Spinal cord (tissue), 10 donors: ENCODE measurements around the gene KCTD15. TPM values are rescaled to one million over a fixed set of nuclear protein-coding genes. Genes with fewer than 3 reads are reported as not detected.

Experiments used
- DNase-seq, 6 donors: peaks; one replicate each; pipeline versions ENCODE4 v3.0.0 to v3.0.0-alpha.2; 2013 to 2015; ENCODE audit warnings: low spot score in 6 of 6, low read depth in 4 of 6
- H3K27ac ChIP-seq: one replicate; pipeline ENCODE4 v1.5.1; 2013; ENCODE audit warnings: low read depth, low read length, control low read depth
- H3K27me3 ChIP-seq: one replicate; pipeline ENCODE4 v1.6.1; 2013; ENCODE audit warnings: low read length; ENCODE audit not compliant: control insufficient read depth, insufficient read depth
- H3K36me3 ChIP-seq: one replicate; pipeline ENCODE4 v1.6.1; 2013; ENCODE audit warnings: low read length; ENCODE audit not compliant: control insufficient read depth, insufficient read depth
- H3K4me1 ChIP-seq: one replicate; pipeline ENCODE4 v1.6.1; 2013; ENCODE audit warnings: low read length; ENCODE audit not compliant: control insufficient read depth, insufficient read depth
- H3K4me3 ChIP-seq: one replicate; pipeline ENCODE4 v1.5.1; 2013; ENCODE audit warnings: low read depth, low read length, control low read depth
- H3K9me3 ChIP-seq: one replicate; pipeline ENCODE4 v1.6.1; 2013; ENCODE audit warnings: low read length; ENCODE audit not compliant: control insufficient read depth, insufficient read depth
- WGBS: methylation state at CpG from one replicate; pipeline ENCODE4 v1.1.5; 2013; ENCODE audit warnings: missing lambda C conversion rate; ENCODE audit not compliant: insufficient coverage; 5-methylcytosine and 5-hydroxymethylcytosine counted together
- long read RNA-seq, 4 donors: transcript quantifications; one replicate each; lab custom pipeline, GENCODE V29; 2026
- polyA plus RNA-seq, 2 donors: library from polyadenylated mRNA; unstranded; fragments of 120-200 nt; gene quantifications; one replicate each; pipeline ENCODE4 v1.2.1, GENCODE V29; 2013; ENCODE audit not compliant: insufficient read length in 2 of 2
- total RNA-seq, 2 donors: library from RNA; depleted of rRNA in 1 of 2; stranded (reverse); fragments of 120-200 nt in 1 of 2; fragments of >200 nt in 1 of 2; gene quantifications; one replicate each; pipeline versions ENCODE4 v1.2.3 to v1.2.4, GENCODE V29; 2013 to 2014
- donor health status: healthy.

The KCTD15 gene, protein sequence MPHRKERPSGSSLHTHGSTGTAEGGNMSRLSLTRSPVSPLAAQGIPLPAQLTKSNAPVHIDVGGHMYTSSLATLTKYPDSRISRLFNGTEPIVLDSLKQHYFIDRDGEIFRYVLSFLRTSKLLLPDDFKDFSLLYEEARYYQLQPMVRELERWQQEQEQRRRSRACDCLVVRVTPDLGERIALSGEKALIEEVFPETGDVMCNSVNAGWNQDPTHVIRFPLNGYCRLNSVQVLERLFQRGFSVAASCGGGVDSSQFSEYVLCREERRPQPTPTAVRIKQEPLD
- total RNA-seq (10 to 100 TPM; 45.9 to 51.1 TPM), polyA plus RNA-seq (10 to 100 TPM; 72.3 to 95.1 TPM)
- long read RNA-seq, donor 1, partial matches to known transcripts, result 12 of 19 reads
- long read RNA-seq, donor 1, other reads (novel, unspliced or antisense), result 0 of 19 reads
- long read RNA-seq, donor 2, partial matches to known transcripts, result 0 of 2 reads
- long read RNA-seq, donor 2, other reads (novel, unspliced or antisense), result 0 of 2 reads
- long read RNA-seq, donor 3, partial matches to known transcripts, result 0 of 1 reads
- long read RNA-seq, donor 3, other reads (novel, unspliced or antisense), result 0 of 1 reads
- long read RNA-seq, donor 4, partial matches to known transcripts, result 0 of 5 reads
- long read RNA-seq, donor 4, other reads (novel, unspliced or antisense), result 0 of 5 reads

DNA sequence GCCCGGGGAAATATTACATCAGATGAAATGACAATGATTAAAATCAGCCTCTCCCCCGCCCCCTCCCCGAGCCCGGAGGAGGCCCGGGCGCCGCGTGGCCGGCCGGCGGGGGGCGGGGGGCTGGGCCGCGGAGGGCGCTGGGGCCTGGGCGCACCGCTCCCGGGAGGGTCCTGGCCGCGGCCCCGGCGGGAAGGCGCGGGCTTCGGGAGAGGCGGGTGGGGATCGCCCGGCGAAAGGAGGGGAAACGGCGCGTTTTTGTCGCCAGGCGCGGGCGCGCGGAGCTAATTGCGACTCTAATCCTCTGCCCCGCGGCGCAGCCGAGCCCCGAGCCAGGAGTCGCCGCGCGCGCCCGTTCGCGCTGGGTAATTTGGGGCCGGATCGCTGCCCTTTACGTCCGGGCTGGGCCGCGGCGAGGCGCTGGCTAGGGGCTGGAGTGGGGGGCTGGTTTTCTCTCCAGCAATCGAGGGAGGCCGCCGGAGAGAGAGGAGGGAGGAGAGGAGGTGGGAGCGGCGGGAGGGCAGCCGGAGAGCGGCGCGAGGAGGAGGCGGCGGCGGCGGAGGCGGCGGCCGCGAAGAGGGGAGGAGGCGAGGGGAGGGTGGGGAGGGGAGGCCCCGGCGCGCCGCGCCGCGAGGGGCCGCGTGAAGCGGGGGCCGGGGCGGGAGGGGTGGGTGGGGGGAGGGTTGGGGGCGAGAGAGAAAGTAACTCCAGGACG is at the start of gene KCTD15:
Gene KCTD15, plus strand, starts transcription at position 707 of the 712 bp plus-strand sequence. CDS start 3,585 bp downstream, outside the sequence.
- peaks cover 17% of the 10 kb centered on the region for H3K36me3 ChIP-seq
- under 1% methylated on average over 63 of the region's 92 CpGs for WGBS
- H3K4me1 ChIP-seq, result peaks cover 23% of the 10 kb centered on the region
- no peaks in the 10 kb centered on the region for H3K9me3 ChIP-seq
- no peaks in the 10 kb centered on the region for H3K27me3 ChIP-seq
- DNase-seq, result peak in 2 of 6 donors; percentile 87 to 89
- peak within 1 kb of the TSS; percentile 75 for H3K4me3 ChIP-seq
- peak within 1 kb of the TSS; percentile 90 for H3K27ac ChIP-seq

DNA sequence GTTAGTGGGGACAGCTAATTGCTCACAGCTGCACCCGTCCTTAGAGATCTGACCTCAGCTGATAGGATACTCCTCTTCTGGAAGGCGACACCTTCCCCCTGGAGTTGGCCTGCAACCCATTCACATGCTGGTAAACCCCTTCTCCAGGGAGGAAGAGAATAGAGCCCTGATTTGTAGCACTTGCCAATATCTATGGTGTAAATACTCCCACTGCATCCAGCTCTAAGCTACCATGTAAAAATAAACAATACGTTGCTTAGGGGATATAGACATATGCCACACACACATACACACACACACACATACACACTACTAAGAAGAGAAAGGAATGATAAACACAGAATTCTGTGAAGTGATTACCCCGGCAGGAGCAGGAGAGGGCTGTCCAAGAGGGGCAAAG is 49.4 kb upstream of the KCTD15 start:
- no peak for DNase-seq
- peaks cover 26% of the 10 kb centered on the region for H3K4me1 ChIP-seq
- peaks cover 4% of the 10 kb centered on the region for H3K36me3 ChIP-seq
- H3K9me3 ChIP-seq, result no peaks in the 10 kb centered on the region
- H3K27ac ChIP-seq, result no peak overlapping the region
- H3K4me3 ChIP-seq, result no peak overlapping the region
- H3K27me3 ChIP-seq, result peaks cover 3% of the 10 kb centered on the region
- 40% methylated on average over 1 of the region's 4 CpGs for WGBS

DNA sequence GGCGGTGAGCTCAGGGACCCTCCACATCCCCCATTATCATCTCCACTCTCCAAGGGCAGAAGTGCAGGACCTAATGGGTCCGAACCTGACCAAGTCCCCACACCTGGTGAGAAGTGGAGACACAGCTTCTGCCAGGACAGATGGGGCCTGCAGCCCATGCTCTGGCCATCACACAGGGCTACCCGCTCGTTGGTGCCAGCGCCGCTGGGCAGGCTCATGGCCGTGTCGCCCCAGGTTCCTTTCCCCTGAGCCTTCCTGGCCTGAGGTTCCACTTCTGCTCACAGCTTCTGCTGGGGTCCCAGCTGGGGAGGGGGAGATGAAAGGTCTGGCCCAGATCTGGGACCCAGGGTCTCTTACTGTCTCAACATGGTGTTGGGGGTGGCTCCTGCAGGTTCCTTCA is 48.4 kb upstream of the KCTD15 start:
- DNase-seq, result no peak
- 94% methylated on average over 7 of the region's 8 CpGs for WGBS
- peaks cover 4% of the 10 kb centered on the region for H3K36me3 ChIP-seq
- H3K27ac ChIP-seq, result no peak overlapping the region
- no peaks in the 10 kb centered on the region for H3K27me3 ChIP-seq
- peaks cover 26% of the 10 kb centered on the region for H3K4me1 ChIP-seq
- no peaks in the 10 kb centered on the region for H3K9me3 ChIP-seq
- no peak overlapping the region for H3K4me3 ChIP-seq

DNA sequence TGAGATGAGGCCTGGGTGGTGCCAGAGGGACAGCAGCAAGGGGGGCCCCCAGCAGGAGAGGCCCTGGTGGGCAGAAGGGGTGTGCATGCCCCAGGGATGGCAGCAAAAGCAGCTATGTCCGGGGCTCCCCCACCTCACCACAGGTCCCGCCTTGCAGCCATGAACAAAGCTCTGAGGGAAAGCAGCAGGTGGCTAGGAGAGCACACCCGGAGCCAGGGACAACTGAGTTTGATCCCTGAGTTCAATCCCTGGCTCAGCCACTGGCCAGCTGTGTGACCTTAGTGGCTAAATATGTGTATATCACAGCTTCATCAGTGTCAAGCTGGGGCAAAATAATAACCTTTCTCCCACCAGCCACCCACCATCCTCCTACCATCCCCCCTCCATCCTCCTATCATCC is 47.7 kb upstream of the KCTD15 start:
- Histone ChIP-seq H3K4me3 (no peak overlapping the region), H3K9me3 (no peaks in the 10 kb centered on the region), H3K4me1 (peaks cover 26% of the 10 kb centered on the region), H3K36me3 (peaks cover 4% of the 10 kb centered on the region), H3K27me3 (no peaks in the 10 kb centered on the region), H3K27ac (no peak overlapping the region)
- DNase-seq, result no peak
- WGBS, result 81% methylated on average over 3 of the region's 3 CpGs

DNA sequence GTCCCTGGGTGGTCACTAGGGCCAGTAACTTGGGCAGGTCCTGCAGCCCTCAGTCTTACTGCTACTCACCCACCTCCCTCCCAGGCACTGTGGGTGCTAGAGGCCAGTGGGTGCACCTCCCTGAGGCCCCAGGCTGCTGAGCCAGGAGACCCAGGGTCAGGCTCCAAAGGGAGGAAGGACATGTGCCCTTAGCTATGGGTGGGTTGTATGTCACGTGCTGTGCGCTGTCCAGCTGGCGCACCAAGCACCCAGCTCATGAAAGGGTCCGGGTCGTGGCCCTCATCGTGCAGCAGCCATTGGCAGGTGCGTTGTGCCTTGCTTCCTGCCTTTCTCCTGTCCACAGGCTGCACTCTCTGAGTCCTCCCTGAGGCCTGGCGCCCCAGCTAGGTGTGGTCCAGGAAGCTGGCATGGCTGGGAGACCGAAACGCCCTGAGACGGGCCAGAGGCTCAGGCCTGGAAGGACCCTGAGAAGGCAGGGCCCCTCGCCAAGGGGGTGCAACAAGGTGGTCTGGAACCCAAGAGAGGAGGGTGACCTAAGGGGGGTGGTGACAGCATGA is 47.0 kb upstream of the KCTD15 start:
- Histone ChIP-seq H3K36me3 (peaks cover 4% of the 10 kb centered on the region), H3K4me1 (peaks cover 26% of the 10 kb centered on the region), H3K4me3 (no peak overlapping the region), H3K27me3 (no peaks in the 10 kb centered on the region), H3K27ac (no peak overlapping the region), H3K9me3 (no peaks in the 10 kb centered on the region)
- 92% methylated on average over 12 of the region's 12 CpGs for WGBS
- DNase-seq, result no peak

DNA sequence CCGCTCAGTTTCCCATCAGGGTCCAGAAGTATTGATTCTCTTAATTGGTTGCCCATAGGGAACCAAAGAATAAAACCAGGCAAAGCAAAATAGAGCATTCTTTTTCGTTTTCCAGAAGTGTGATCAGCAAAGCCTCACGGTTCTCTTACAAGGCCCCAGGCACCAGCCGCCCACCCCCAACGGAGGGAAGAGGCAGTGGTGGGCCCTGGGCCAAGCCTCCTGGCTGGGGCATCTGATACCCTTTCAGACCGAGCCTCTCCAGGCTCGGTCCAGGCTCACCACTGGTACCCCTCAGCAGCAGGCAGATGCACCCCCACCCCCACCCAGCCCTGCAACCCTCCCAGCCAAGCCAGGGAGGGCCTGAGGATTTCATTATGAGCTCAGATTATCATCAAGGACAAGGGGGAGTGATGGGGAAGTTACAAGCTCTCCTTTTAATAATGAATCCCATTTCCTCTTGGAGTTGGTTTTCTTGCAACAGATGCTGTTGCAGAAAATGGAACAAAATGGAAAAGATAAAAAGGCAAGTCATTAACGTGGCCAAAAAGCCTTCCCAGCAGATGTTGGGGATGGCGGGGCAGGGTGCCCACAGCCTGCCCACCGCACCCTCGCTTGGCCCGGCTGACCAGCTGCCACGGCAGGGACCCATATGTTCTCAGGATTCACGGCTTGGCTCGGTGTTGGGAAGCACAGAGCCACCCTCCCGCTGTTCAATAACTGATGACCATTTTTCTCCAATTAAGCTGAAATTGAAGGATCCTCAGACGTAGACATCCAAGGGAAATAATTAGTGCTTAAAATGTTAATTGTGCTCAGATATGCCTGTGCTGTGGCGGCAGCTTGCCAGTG is 45.9 kb upstream of the KCTD15 start:
- H3K36me3 ChIP-seq, result peaks cover 4% of the 10 kb centered on the region
- H3K9me3 ChIP-seq, result no peaks in the 10 kb centered on the region
- no peak overlapping the region for H3K27ac ChIP-seq
- no peaks in the 10 kb centered on the region for H3K27me3 ChIP-seq
- DNase-seq, result peak in 2 of 6 donors; percentile 54 to 71
- no peak overlapping the region for H3K4me3 ChIP-seq
- H3K4me1 ChIP-seq, result peaks cover 26% of the 10 kb centered on the region
- WGBS, result 53% methylated on average over 12 of the region's 18 CpGs

DNA sequence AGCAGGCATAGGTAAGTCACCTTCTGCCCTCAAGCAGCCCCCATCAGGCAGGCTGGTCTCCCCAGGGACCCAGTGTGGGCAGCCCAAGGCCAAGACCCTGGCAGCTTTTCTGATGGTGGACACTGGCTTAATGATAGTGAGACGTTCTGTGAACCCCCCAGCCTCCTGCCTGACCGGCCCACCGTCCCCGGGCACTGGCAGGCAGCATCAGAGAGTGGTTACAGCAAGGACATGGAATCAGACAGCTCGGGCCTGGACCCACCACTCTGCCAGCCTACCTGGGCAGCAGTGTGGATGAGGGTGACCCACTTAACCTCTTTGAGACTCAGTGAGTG is 45.3 kb upstream of the KCTD15 start:
- H3K27ac ChIP-seq, result no peak overlapping the region
- H3K27me3 ChIP-seq, result no peaks in the 10 kb centered on the region
- no peaks in the 10 kb centered on the region for H3K9me3 ChIP-seq
- 70% methylated on average over 4 of the region's 5 CpGs for WGBS
- H3K36me3 ChIP-seq, result peaks cover 4% of the 10 kb centered on the region
- peaks cover 26% of the 10 kb centered on the region for H3K4me1 ChIP-seq
- DNase-seq, result no peak
- no peak overlapping the region for H3K4me3 ChIP-seq

DNA sequence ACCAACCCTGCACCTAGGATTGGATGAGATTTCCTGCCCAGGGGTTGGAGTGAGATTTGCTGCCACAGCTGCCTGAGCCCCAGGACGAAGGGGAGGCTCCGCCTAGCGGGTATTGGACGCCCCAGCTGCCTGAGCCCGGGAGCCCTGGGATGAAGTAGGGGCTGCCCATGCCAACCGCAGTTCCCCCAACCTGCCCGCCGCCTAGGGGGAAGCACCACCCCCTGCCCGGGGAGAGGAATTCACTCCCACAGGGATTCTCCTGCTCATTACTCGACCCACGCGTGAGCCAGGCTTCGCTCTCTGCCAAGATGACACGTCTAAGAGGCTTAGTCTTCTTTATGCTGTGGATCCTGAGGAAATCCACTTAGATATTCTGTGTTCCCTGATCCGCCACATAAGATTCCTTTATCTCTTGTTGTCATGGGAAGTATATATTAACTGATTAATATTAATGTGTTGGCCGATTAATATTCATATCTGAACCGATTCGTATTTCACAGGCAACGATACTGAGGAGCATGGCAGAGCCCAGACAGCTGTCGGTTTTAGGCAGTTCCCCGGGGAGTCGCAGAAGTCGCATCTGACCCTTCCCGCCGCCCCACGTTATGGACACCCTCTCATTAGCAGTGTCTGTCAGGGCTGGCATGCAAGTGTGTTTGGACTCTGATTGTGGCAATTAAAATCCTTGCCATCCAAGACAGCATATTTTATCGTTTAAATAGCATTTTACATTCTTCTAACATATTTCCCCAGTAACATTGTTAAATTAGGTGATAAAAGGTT is 44.5 kb upstream of the KCTD15 start:
- Histone ChIP-seq H3K27ac (no peak overlapping the region), H3K4me3 (no peak overlapping the region), H3K4me1 (peaks cover 26% of the 10 kb centered on the region), H3K27me3 (no peaks in the 10 kb centered on the region), H3K36me3 (peaks cover 4% of the 10 kb centered on the region), H3K9me3 (no peaks in the 10 kb centered on the region)
- peak in 2 of 6 donors; percentile 34 to 42 for DNase-seq
- 30% methylated on average over 6 of the region's 27 CpGs for WGBS
